Small intestine (tissue), 7 donors: ENCODE results near the gene VEPH1. TPM values are rescaled to one million over a fixed set of nuclear protein-coding genes. Genes with fewer than 3 reads are reported as not detected.

Source experiments
- DNase-seq, 2 donors: peaks; one replicate each; pipeline versions ENCODE4 v3.0.0 to v3.0.0-alpha.2; 2013
- FAIRE-seq: peaks from 2 replicates; lab custom pipeline; 2012; peaks lifted over from hg19 to GRCh38; lab: Jason Lieb, UNC
- H3K27ac ChIP-seq, 3 donors: one replicate each; pipeline ENCODE4 v1.5.1; 2013; ENCODE audit warnings: low read length in 2 of 3, mild to moderate bottlenecking in 2 of 3, control low read depth in 1 of 3, inconsistent platforms in 1 of 3, low read depth in 1 of 3, moderate library complexity in 1 of 3
- H3K27me3 ChIP-seq, 3 donors: one replicate each; pipeline ENCODE4 v1.6.1; 2013; ENCODE audit warnings: low read length in 3 of 3, inconsistent platforms in 1 of 3; ENCODE audit not compliant: control insufficient read depth in 3 of 3, insufficient read depth in 3 of 3
- H3K36me3 ChIP-seq, 3 donors: one replicate each; pipeline ENCODE4 v1.6.1; 2013; ENCODE audit warnings: low read length in 3 of 3, inconsistent platforms in 1 of 3, low read depth in 1 of 3, mild to moderate bottlenecking in 1 of 3, moderate library complexity in 1 of 3; ENCODE audit not compliant: control insufficient read depth in 3 of 3, insufficient read depth in 2 of 3
- H3K4me1 ChIP-seq, 3 donors: one replicate each; pipeline ENCODE4 v1.6.1; 2013; ENCODE audit warnings: low read length in 2 of 3, inconsistent platforms in 1 of 3, low read depth in 1 of 3, mild to moderate bottlenecking in 1 of 3, moderate library complexity in 1 of 3; ENCODE audit not compliant: control insufficient read depth in 3 of 3, insufficient read depth in 2 of 3
- H3K4me3 ChIP-seq, 3 donors: one replicate each; pipeline ENCODE4 v1.5.1; 2013; ENCODE audit warnings: low read length in 3 of 3, control low read depth in 1 of 3, inconsistent platforms in 1 of 3, low read depth in 1 of 3, mild to moderate bottlenecking in 1 of 3, moderate library complexity in 1 of 3
- H3K9me3 ChIP-seq, 2 donors: one replicate each; pipeline ENCODE4 v1.6.1; 2013; ENCODE audit warnings: low read depth in 1 of 2, low read length in 1 of 2; ENCODE audit not compliant: control insufficient read depth in 2 of 2, insufficient read depth in 1 of 2
- WGBS, 3 donors: extraction: QIAGEN DNeasy Blood & Tissue Kit; methylation state at CpG; one replicate each; pipeline ENCODE4 v1.1.7; 2013; 5-methylcytosine and 5-hydroxymethylcytosine counted together
- polyA plus RNA-seq, 4 donors: library from polyadenylated mRNA; stranded (reverse) in 3 of 4; unstranded in 1 of 4; fragments of 200-250 nt in 3 of 4; fragments of 120-200 nt in 1 of 4; gene quantifications; one replicate each; pipeline versions ENCODE4 v1.2.1 to v1.2.3, GENCODE V29; 2013
- donor health status: healthy with polysubstance abuse.
- donor health status: control.
- donor health status: control.
- donor health status: Bipolar disorder and iron deficiency.
- donor health status: healthy.

The VEPH1 gene
- polyA plus RNA-seq, 4 donors: 0.04 to 0.18 TPM; not detected in 2

DNA sequence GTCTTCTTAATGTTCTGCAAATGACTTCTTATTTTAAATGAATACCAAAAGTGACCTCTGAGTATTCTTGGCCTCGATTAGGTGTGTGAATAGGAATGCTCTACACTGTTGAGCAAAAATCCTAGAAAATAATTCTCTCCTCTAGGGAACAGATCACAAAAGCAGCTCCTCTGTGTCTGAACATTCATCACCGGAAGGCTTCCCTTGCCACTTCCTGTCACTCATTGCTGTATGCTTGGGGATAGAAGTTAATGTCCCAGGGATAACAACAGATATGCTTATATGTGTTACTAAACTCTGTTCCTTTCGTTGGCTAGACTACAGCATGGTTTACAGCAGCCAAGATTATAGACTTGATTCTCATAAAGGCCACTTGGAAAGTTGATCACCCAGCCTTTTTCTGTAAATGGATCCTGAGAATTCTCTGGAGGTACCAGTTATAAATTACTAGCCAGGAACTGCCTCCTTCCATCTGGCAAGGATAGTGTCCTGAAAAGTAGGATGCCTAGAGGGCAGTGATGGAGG lies 82.5 kb downstream of the VEPH1 start:
- Histone ChIP-seq H3K4me1 (no peaks in the 10 kb centered on the region), H3K4me3 (no peak overlapping the region), H3K27ac (no peak overlapping the region), H3K36me3 (no peaks in the 10 kb centered on the region), H3K27me3 (no peaks in the 10 kb centered on the region), H3K9me3 (no peaks in the 10 kb centered on the region)
- DNase-seq (no peak), FAIRE-seq (no peak)
- 63 to 70% (median 64%) methylated on average over 3 of the region's 3 CpGs for WGBS, 3 donors

DNA sequence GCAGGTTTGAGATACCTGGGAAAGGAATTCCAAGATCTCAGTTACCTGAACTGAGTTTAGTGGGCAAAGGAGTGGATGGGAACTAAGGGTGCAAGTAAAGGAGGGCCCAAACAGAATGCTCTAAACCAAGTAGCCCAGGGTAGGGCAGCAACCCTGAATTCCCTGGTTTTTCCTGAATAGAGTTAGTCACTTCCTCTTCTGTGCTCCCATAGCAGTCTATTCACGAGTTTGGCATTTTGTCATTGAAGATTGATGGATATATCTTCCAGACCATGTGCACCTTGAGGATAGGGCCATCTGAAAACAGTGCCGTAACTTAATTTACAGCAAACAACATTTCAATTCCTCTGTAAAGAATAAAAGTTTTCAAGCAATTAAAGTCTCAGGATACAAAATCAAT lies 85.1 kb downstream of the VEPH1 start:
- Histone ChIP-seq H3K27ac (no peak overlapping the region), H3K36me3 (no peaks in the 10 kb centered on the region), H3K4me3 (no peak overlapping the region), H3K27me3 (no peaks in the 10 kb centered on the region), H3K4me1 (no peaks in the 10 kb centered on the region), H3K9me3 (no peaks in the 10 kb centered on the region)
- WGBS, 3 donors: 58 to 71% (median 63%) methylated on average over 2 of the region's 2 CpGs
- FAIRE-seq: no peak
- no peak for DNase-seq

GRCh38 chr3:157417247-157417646 lies 86.0 kb downstream of the VEPH1 start:
- Histone ChIP-seq H3K36me3 (no peaks in the 10 kb centered on the region), H3K4me3 (no peak overlapping the region), H3K27ac (no peak overlapping the region), H3K9me3 (no peaks in the 10 kb centered on the region), H3K4me1 (no peaks in the 10 kb centered on the region), H3K27me3 (no peaks in the 10 kb centered on the region)
- FAIRE-seq (no peak), DNase-seq (no peak)
- WGBS, 3 donors: 60 to 81% (median 70%) methylated on average over 2 of the region's 2 CpGs

DNA sequence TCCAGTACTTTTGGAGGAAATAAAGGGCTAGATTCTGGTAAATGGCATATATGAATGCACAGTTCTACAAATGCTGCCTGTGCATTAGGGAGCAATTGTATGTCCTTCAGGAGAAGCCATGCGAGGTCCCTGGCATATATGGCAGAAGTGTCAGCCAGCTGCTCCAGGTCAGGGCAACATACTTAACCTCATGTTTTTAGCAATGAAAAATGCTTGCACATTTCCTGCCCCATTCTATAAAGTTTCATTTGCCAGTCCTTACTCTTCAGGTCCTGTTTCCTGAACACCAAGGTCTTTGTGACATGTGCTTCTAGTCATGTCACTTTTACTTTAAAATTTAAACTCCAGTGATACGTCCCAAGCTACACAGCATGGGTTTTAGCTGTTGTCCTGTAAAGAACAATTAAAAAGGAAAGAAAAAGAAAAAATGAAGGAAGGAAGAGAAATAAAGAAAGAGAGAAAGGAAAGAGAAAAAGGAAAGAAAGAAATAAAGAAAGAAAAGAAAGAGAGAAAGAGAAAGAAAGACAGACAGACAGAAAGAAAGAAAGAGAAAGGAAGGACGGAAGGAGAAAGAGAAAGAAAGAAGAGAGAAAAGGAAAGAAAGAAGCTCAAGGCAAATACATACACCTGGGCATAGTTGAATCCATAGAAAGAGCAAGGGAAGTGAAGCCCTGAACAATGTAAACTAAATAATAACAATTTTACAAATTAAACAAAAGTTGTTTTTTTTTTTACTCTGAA lies 86.7 kb downstream of the VEPH1 start:
- DNase-seq: no peak
- no peak for FAIRE-seq
- no peak overlapping the region for H3K27ac ChIP-seq
- no peaks in the 10 kb centered on the region for H3K4me1 ChIP-seq
- 72 to 79% (median 74%) methylated on average over 3 of the region's 3 CpGs for WGBS, 3 donors
- H3K27me3 ChIP-seq: no peaks in the 10 kb centered on the region
- H3K36me3 ChIP-seq: no peaks in the 10 kb centered on the region
- H3K9me3 ChIP-seq: no peaks in the 10 kb centered on the region
- no peak overlapping the region for H3K4me3 ChIP-seq

DNA sequence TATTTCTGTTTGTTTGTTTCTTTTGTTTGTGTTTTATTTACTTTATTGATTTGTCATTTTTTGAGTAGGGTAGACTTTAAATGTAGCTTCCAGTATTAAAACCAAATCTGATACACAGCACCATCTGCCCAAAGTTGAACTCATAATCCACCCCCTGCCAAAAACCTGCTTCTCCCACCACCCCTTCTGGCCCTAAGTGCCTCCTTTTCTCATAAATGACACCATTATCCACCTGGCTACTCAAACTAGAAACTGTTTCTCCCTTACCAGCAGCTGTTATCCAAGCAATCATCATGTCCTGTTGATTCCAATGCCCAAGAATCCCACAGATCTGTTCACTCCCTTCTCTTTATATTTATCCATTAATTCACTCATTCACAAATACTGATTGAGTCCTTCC lies 88.4 kb downstream of the VEPH1 start:
- Histone ChIP-seq H3K4me1 (no peaks in the 10 kb centered on the region), H3K27ac (no peak overlapping the region), H3K27me3 (no peaks in the 10 kb centered on the region), H3K4me3 (no peak overlapping the region), H3K9me3 (no peaks in the 10 kb centered on the region), H3K36me3 (no peaks in the 10 kb centered on the region)
- DNase-seq (no peak), FAIRE-seq (no peak)

DNA sequence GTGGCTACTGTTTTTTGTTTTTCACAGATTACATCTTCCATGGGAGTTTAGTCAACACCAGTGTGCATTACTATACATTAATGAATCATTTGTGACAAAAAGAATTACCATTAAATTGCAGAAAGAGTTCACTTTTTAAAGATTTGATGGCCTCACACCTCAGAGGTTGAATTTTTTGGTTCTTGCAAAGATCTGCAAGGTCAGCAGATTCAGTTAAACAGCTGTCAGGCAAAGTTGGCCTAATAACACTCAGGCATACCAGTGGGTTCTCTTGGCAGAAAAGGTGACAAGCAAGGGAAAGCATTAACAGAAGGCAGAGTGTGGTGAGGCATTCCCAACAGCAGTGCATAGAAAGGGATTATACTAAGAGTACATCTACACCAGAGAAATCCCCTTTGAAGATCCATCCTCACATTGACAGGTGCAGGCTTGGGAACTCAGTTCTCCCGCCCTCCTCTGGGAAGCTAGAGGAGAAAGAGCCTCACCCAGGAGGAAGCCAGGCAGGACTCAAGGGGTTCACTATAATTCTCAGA lies 90.8 kb downstream of the VEPH1 start:
- DNase-seq: no peak
- 73 to 93% (median 77%) methylated on average over 1 of the region's 1 CpG for WGBS, 3 donors
- Histone ChIP-seq H3K27ac (no peak overlapping the region), H3K27me3 (no peaks in the 10 kb centered on the region), H3K9me3 (no peaks in the 10 kb centered on the region), H3K4me3 (no peak overlapping the region), H3K4me1 (no peaks in the 10 kb centered on the region), H3K36me3 (no peaks in the 10 kb centered on the region)
- FAIRE-seq: no peak

DNA sequence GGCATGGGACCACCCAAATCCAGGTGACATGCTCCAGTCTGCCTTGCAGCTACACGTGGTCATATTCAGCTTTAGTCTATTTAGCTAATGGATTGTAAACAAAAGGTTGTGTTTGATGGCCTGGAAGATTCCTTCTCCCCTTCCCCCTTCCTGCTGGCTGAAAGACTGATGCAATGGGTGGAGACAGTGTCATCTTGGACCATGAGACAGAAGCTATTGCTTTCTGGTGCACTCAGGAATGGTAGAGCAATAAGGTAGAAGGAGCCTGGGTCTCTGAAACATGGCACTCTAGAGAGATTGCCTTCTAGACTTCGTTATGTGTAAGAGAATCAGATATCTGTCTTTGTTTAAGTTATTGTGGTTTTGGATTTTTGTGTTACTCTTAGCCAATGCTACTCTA lies 92.3 kb downstream of the VEPH1 start:
- DNase-seq: no peak
- H3K27ac ChIP-seq: no peak overlapping the region
- H3K9me3 ChIP-seq: no peaks in the 10 kb centered on the region
- no peaks in the 10 kb centered on the region for H3K36me3 ChIP-seq
- WGBS, 3 donors: 17 to 45% (median 29%) methylated on average over 2 of the region's 2 CpGs
- H3K4me1 ChIP-seq: no peaks in the 10 kb centered on the region
- no peak for FAIRE-seq
- no peak overlapping the region for H3K4me3 ChIP-seq
- H3K27me3 ChIP-seq: no peaks in the 10 kb centered on the region

DNA sequence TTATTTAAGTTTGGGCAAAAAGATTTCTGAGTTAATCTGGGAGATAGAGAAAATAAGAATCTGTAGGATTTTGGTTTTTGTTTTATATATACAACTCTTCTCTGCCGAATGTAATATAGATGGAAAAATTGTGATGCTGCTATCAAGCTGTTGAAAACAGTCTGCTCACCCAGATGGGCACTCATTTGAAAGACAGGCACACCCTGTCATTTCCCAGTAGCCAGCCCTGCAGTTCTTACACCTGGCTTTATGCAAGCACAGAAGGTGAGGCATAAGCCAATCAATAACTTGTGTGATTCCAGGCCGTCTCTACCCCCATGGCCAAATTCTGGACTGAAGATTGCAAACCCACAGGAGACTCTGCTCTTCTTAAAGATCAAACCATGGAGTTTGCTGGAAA lies 93.7 kb downstream of the VEPH1 start:
- Histone ChIP-seq H3K9me3 (no peaks in the 10 kb centered on the region), H3K27me3 (no peaks in the 10 kb centered on the region), H3K27ac (no peak overlapping the region), H3K4me3 (no peak overlapping the region), H3K36me3 (no peaks in the 10 kb centered on the region), H3K4me1 (no peaks in the 10 kb centered on the region)
- FAIRE-seq: no peak
- no peak for DNase-seq
- 65 to 90% (median 82%) methylated on average over 2 of the region's 2 CpGs for WGBS, 3 donors
